Stimulated activated CD8-positive, alpha-beta memory T cell treated with anti-CD3 and anti-CD28 coated beads, Interleukin-4, amount 100 ng/mL, for 24 hours (primary cell): Measurements from ENCODE around the gene SRL.
"Not testable (repeated sequence)": the region's sequence is repeated elsewhere in the genome, so short reads cannot be mapped to it uniquely, and the experiment has no call there.

ENCODE experiments used
- DNase-seq: peaks from one replicate; pipeline ENCODE4 v3.0.0-alpha.2; 2020; ENCODE audit warnings: low read depth

SRL gene

DNA sequence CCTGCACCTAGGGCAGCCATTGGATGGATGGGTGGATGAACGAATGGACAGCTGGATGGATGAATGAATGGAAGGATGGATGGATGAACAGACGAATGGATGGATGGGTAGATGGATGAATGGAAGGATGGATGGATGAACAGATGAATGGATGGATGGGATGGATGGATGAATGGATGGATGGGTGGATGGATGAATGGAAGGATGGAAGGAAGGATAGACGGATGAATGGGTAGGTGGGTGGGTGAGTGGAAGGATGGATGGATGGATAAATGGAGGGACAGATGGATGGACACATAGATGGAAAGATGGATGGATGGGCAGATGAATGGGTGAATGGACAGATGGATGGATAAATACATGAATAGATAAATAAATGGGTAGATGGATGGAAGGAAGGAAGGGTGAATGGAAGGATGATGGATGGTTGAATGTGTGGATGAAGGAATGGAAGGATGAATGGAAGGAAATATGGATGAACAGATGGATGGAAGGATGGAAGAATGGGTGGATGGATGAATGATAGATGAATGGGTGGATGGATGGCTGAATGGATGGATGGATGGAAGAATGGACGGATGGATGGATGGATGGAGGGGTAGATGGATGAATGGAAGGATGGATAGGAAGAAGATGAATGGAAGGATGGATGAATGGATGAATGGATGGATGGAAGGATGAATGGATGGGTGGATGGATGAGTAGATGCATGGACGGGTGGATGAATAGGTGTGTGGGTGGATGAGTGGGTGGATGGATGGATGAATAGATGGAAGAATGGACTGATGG is 15.4 kb downstream of the SRL start:
- no peak for DNase-seq

DNA sequence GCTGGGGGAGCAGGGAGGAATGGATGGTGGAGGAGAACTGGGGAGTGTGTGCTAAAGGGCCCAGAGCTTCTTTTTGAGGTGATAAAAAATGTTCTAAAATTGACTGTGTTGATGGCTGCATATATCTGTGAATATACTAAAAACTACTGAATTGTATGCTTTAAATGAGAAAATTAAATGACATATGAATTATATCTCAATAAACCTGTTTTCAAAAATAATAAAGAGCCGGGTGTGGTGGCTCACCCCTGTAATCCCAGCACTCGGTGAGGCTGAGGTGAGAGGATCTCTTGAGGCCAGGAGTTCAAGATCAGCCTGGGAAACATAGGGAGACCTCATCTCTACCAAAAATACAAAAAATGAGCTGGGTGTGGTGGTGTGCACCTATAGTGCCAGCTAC is 16.8 kb downstream of the SRL start:
- no peak for DNase-seq

DNA sequence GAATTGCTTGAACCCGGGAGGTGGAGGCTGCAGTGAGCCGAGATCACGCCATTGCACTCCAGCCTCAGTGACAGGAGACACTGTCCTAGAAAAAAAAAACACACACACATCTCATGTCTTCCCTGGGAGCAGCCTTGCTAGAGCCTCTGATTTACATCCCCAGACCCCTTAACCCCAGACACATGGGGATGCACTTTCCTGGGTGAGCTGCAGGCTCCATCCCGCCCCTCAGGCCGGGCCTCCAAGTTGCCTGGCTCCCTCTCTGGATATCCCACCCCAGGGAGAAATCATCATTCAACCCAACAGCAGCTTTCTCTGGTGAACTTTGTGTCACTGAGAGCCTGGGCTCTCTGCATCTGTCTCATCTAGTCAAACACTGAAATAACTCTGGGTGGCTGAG is 21.5 kb downstream of the SRL start:
- no peak for DNase-seq

DNA sequence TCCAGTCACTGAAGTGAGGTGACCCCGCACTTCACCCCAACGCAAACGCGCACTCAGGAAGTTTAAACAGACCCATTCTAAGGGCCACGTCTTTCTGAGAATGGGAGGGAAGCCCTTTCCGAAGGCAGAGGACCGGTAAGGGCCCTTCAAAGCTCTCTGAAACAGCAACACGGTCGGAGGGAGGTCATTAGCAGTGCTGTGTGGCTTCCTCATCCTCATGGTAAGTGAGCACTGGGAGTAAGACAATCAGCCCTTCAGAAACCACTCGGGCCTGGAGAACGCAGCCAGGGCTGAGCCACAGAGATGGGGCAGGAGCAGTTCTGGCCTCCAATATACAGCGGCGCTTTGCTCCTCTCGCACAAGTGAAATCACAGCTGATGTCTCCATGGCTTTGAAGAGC is 23.7 kb downstream of the SRL start:
- DNase-seq: no peak

DNA sequence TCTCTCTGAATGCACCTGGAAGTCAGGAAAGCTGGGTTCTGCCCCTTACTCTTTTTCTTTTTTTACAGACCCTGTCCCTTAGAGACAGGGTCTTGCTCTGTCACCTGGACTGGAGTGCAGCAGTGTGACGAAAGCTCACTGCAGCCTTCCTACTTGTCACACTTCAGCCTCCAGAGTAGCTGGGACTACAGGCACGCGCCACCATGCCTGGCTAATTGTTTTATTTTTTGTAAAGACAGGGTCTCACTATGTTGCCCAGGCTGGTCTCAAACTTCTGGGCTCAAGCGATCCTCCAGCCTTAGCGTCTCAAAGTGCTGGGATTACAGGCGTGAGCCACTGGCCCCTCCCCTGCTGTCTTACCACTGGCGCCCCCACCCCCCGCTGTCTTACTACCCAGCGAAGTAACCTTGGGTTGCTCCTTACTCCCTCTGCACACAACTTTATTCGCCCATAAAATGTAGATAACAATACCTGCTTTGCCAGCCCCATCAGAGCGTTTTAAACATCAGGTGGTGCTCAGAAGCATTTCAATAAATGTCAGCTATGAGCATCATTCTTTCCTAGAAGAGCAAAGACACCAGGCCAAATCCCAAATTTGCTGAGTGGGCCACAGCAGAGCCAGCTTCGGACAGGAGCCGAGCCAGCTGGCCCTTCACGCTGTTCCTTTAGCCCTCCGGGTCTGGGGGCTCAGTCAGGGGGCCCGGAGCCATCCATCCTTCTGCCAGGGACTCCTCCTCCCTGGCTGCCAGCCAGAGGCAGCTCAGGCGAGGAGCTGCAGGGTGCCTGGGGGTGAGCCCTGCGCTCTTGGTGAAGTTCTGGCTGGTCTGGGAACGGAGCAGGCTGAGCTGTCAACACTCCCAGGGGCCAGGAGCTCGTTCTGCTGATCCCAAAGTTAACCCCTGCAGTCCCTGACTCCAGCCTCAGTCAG is 24.4 kb downstream of the SRL start:
- no peak for DNase-seq

DNA sequence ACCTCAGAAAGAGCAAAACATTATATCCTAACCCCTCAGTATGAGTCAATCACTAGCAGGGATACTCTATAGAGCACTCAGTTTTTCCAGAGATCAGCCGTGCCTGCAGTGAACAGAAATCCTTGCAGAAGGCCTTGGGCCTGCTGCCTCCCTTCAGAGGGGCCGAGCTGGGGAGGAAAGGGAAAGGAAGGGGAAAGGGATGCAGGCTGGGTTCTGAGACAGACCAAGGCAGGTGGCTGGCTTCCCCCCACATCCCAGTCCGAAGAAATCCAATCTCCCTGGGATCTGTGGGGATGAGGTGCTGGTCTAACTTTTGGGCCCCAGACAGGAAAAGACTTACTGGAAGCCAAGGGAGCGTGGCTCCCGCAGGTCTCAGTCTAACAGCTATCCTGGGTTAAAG is 25.3 kb downstream of the SRL start:
- no peak for DNase-seq

DNA sequence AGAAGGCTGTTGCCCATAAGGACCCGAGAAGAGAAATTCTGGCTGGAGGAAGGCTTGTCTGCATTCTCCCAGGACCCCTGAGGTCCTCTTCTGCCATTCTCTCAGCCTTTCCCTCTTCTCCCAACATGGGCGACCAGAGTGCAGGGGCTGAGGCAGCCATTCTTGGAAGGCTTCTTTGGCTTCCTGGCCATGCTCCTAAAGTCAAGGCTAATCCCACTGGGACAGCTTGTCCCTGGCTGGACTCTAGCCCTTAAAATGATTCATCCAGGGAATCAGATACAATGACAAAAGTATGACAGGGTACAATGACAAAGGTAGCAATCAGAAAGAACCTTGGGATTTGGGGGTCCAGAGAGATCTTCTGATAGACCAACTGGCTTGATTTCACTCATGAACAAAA is 26.8 kb downstream of the SRL start:
- no peak for DNase-seq

DNA sequence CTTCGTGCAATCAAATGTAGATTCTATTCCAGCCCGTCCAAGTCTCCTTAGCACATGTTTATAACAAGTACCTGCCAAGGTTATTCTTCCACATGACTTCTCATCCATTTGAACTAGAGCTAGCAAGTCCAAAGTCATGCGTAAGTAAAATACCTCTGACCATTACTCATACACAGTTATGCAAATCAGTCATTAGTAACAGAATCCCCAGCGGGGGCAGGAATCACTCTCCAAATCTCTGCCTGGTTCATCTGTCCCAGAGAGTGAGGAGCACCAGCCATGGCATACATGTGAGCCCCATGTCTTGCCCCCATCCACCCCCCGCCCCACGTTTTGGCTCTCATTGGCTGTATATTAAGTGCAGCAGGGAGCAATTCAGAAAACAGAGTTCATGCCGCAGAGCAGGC is 27.7 kb downstream of the SRL start:
- no peak for DNase-seq

DNA sequence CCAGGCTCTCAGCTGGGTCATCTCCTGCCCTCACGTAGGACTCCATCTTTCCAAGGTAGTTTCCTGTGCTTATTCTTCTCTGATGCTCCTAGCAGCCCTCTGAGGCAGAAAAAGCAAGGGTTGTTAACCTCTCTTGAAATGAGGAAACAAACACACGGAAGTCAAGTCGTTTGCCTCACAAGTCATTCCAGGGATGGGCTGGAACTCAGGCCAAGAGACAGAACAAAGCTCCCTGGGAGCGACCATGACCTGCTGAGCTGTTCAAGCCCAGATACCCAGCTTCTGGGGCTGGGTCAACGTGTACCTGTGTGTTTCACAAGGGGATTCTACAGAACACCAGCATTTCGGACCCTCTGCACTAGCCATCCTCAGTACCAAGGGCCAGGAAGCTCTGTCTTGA is 28.1 kb downstream of the SRL start:
- no peak for DNase-seq

DNA sequence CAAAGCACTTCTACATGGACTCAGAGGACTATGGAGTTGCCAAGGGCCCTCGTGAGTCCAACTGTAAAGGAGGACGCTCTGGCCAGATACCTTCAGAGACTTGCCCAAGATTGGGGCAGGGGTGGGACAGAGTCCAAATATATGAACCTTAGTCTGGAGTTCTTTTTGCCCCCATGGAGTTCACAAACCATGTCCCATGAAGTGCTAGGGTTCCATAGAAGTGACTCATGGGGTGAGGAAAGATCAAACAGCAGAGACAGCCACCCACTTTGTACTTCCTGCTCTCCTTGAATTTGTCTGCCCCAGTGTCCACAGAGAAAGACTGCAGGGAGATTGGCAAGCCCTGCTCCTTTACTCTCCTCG is 29.0 kb downstream of the SRL start:
- DNase-seq: no peak

DNA sequence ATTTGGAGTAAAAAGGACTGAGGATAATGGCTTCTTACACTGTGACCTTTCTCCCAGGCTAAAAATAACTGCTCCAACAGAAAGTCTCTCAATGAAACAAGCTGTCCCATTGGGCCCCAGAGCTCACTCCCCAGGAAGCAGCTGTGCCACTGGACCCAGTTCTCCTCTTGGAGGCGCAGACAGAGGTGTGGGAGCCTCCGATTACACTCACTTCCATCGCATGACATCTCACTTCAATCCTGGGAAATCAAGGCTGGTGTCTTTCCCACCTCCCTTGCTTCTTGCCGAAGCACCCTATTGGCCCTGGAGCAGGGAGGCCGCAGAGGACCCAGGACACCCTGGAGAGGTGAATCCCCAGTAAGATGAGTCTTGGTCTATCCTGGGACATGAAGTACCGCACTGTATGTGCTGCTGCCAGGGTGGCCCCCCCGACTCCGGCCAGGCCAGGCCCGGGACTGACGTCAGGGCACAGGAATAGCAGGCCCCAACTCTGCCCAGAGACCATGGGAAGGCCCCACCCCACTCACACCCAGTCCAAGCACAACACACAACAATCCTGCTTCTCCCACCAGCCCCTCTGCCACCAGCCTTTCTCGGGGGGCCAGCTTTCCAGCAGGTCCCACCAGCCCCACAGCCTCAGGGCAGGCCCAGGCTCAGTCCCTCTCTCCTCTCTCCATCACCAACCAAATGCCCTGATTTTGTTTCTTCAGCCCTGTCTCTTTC is 29.5 kb downstream of the SRL start:
- no peak for DNase-seq

DNA sequence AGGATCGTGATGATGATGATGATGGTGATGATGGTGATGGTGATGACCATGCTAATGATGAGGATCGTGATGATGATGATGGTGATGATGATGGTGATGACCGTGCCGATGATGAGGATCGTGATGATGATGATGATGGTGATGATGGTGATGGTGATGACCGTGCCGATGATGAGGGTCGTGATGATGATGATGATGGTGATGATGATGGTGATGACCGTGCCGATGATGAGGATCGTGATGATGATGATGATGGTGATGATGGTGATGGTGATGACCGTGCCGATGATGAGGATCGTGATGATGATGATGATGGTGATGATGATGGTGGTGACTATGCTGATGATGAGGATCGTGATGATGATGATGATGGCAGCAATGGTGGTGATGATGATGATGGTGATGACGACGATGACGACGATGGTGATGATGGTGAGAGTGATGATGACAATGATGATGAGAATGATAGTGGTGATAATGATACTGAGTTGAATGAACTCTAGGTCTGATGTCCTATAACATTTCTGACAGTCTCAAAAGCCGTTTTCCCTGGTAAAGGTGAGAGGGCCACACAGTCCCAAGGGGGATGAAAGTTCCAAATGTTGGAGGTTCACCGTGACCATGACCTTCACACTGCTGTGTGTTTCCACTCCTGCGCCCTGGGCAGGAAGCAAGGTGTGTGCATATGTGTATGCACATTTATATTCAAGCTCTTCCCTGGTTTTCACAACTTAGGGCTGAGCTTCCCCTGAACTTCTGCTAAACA is 30.3 kb downstream of the SRL start:
- not testable (repeated sequence) for DNase-seq

DNA sequence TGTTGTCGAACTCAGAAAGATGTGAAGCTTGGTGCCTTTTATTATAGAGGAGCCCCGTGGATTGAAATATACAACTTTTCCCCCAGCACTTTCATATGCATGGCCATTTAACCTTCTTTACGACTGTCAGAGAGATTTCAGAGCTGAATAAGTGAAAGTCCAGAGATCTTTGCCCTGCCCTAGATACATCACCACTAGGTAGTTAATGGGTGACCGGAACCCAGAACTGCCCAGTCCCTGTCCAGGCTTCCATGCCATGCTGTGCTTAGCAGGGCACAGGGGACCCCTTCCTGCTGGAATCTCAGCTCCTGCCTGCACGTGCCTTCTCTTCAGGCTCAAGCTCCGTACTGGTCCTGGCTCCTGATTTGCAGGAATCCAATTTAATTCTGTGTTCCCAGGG is 32.2 kb downstream of the SRL start:
- no peak for DNase-seq

DNA sequence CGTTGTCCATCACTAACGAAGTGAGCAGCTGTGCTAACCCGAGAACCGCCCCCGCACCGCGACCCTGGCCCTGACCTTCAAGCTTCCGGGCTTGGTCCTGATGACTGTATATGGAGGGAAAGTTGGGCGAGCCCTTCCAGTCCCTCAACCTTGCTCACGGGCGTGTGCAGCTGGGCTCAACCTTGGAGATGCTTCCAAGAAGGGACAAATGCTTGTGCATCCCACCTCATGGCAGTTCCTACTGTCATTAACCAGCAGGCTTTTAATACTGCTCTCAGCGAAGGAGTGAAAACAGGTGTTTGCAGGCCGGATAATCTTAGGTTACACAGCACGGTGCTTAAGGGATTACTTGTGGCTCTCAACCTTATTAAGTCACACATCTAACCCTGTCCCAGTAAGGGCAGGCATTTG is 33.5 kb downstream of the SRL start:
- DNase-seq: no peak

DNA sequence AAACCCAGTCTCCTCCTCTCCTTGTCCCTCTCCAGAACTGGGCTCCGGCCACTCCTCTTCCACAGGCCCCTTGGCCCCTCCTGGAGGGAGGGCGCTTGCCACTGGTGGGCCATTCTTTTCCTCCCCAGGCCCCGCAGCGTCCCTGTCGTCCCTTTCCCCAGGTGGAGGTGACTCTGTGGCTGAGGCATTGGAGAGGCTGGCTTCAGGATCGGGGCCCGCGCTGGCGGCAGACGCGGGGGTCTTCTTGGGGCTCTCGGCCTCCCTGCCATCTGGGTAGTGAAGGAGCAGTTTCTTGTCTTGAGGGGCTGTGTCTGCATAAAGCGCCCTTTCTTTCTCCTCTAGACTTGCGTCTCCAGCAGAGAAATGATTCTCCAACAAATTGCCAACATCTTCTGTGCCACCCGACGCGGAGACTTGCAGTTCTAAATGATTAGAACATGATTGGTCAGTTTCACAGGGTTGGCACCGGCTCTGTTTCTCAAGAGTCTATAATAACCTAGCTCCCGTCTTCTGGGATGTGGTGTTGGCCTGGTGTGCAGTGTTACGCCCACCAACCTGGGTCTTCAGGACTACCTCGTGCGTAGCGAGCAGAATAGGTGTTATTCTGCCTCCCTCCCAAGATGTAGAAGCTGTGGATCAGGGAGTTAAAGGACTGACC is 34.1 kb downstream of the SRL start:
- no peak for DNase-seq

DNA sequence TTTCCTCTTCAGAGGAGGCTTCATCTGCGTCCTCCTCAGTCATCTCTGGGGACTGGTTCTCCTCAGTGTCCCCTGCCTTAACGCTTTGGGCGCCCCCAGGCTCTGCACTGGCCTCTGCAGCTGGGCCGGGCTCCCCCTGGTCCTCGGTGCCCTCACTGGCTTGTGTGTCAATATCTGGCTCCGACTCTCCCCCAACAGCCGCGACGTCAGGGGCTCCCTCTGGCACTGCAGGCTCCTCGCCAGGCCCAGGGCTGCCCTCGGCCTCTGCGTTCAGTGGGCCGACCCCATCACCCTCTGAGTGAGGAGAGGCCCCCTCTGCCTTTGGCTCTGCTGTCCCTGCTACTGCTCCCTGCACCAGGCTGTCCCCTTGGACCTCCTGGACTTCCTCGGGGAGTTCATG is 34.7 kb downstream of the SRL start:
- DNase-seq: no peak

DNA sequence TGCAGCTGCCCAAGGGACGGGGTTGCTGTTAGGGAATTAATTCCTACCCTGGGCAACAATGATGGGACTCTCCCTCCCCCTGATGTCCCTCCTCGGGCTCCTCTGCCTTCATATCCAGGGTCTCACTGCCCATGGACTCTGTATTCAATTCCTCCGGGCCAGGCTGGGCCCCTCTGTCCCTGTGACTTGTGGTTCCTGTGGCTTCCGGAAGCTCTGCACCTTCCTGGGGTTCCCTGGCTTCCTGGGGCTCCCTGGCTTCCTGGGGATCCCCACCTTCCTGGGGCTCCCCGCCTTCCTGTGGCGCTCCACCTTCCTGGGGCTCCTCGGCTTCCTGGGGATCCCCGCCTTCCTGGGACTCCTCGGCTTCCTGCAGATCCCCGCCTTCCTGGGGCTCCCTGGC is 35.2 kb downstream of the SRL start:
- no peak for DNase-seq

DNA sequence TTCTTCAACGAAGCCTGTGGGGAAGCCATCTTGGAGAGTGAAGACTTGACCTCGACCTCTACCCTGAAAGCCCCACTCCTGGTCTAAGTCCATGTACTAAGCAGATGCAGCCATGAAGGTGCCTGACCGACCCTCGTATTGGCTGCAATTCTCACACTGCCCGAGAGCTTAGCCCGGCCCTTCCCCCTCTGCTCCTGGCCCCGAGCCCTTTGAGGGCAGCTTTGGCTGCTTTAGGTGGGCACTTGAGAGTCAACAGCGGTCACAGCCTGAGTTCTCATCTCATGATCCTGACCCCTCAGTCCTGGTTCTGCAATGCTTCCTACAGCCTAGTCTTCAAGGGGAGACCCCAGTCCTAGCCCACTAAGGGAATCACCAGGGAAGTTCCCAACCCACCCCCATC is 35.9 kb downstream of the SRL start:
- DNase-seq: no peak

DNA sequence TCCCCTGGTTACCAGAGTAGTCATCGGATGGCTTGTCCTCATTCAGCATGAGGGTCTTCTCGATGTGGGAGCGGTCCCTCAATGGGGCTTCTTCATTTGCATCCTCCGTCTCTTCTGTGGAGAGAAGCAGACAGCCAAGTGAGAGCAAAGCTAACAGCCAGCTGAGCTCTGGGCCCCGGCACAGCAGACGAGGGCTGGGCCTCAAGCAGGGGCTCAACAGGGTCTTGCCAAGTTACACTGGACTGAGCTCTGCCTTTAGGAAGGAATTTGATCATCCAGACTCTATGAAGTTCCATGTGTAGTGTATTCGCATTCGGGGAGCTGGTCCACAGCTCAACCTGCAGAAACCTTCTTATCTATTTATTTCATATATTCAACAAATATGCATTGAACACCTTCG is 37.4 kb downstream of the SRL start:
- DNase-seq: no peak

DNA sequence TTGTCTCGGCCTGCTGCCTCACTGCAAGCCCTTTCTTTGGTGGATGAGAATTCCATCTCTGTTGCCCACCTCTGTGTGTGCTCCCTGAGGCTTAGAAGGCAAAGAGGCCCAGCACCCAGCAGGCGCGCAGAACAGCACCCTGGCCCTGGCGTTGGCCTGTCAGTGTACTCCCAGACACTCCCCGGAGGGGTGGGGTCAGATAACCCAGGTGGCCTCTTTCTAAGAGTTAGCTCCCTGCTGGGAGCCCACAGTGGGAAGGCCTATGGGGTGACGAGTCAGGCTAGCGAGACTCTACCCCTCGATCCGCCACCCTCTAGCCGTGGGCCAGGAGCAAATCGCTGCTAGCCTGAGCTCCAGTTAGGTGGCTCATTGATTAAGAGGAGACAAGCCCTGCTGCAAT is 38.1 kb downstream of the SRL start:
- DNase-seq: no peak

DNA sequence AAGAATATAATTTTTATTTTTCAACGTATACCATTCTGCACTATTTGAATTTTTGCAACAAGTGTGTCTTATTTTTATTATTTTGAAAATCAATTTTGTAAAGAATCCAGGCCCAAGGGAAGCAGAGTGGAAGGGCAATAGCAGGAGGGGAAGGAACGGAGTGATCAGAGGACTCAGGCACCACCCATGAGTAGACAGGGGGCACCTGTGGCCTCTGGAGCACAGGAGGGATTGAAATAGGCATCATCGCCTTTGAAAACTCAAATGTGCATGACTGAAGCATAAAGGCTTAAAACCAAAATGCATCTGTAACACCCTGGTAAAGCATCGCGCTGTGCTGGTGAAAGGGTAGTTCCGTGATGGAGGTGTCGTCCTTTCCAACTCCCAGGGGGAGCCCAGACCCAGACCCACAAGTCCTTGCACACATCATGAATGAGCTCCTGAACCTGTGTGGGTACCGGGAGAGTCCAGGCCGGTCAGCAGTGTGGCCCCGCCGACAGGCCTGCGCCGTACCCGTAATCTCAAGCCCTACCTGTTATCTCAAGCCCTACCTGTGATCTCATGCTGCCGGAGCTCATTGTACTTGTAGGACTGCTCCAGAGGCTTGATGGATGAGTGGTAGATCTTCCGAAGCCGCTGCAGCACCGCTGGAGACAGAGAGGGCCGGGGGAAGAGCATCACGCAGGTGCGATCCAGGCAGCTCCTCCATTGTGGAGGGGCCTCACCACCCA is 39.1 kb downstream of the SRL start:
- DNase-seq: no peak
